GM21576 (cell line): ENCODE data around the gene AP3D1.

Experiments
- ATAC-seq: cut with Tn5 transposase; IDR thresholded peaks from one replicate; pipeline ENCODE4 v1.9.1; 2021; ENCODE audit warnings: mild to moderate bottlenecking, moderate library complexity; ENCODE audit not compliant: unreplicated experiment

The AP3D1 gene

GRCh38 chr19:2050991-2051772 lies 100.2 kb downstream of the AP3D1 start, which contains the start of gene MKNK2:
Gene MKNK2 (minus strand): TSS chr19:2051244. CDS start chr19:2050851, 393 bp downstream.
- peak; percentile 42 for ATAC-seq
